Measurements from ENCODE around the gene PMEPA1.

GRCh38 chr20:57680131-57680716, 29.6 kb downstream of the PMEPA1 start:
- no peak for TF ChIP-seq EZH2 (IDR thresholded peaks at IDR 0.05)
- no peak for TF ChIP-seq POLR2AphosphoS5 (IDR thresholded peaks at IDR 0.05; ENCODE audit: borderline replicate concordance, low read depth, low read length)
- TF ChIP-seq FOXP2 (optimal IDR thresholded peaks at IDR 0.05; ENCODE audit: control extremely low read depth, extremely low read length, insufficient read depth): no peak
